Measurements from ENCODE around the gene PPP1R2B. TPM values are rescaled to one million over a fixed set of nuclear protein-coding genes. Genes with fewer than 3 reads are reported as not detected.

Gene PPP1R2B
- total RNA-seq = under 0.01 TPM in 1 of 2 replicates, not detected in the other

DNA sequence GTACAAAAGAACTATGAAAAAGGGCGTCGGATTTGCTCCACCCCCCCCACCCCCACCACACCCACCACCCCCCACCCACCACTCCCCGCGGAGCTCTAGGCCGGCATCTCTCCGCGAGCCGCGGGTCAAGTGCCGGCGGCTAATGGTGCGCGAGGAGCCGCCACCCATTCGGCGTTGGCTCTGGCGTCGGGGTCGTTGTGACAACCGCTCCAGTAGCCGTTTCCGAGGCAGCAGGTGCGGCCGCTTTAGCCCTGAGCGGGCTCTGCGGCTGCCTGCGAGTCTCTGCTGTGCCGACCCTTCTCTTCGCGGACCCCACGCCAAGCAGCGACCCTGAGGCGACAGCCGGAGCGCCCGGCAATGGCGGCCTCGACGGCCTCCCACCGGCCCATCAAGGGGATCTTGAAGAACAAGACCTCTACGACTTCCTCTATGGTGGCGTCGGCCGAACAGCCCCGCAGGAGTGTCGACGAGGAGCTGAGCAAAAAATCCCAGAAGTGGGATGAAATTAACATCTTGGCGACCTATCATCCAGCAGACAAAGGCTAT, at the start of gene PPP1R2B:
PPP1R2B (plus strand) TSS at position 90 of the 546 bp plus-strand sequence; CDS start at position 358, 268 bp downstream.

Other genes with a start within 250 kb of the PPP1R2B start
- gene TIMD4, start 112.9 kb downstream of the PPP1R2B start, total RNA-seq = not detected in 2 replicates
- not detected in 2 replicates for gene HAVCR1, start 208.8 kb downstream of the PPP1R2B start, total RNA-seq

Measured in epithelial cell of umbilical artery (primary cell).